ENCODE measurements around the gene HCCS. TPM values are rescaled to one million over a fixed set of nuclear protein-coding genes. Genes with fewer than 3 reads are reported as not detected.

Gene HCCS
- total RNA-seq, 1 experiment from 2014 or later: 28.0 TPM

- Mint-ChIP-seq H3K4me1 (peaks cover under 1% of the 10 kb centered on the region; the same call in 1 of the 2 replicates), H3K27ac (no peak overlapping the region), H3K9me3 (peaks cover 4% of the 10 kb centered on the region), H3K27me3 (ENCODE audit: low read depth) (no peaks in the 10 kb centered on the region), H3K36me3 (peaks cover 24% of the 10 kb centered on the region), H3K4me3 (no peak overlapping the region)
- ChIA-PET POLR2A (no interaction called here), CTCF (no interaction called here)
- ATAC-seq (no peak), DNase-seq (ENCODE audit: low spot score) (no peak)
- TF ChIP-seq ZNF423 (CRISPR knock-in tag; IDR thresholded peaks at IDR 0.05) (no peak), ZNF416 (CRISPR knock-in tag; IDR thresholded peaks at IDR 0.05) (no peak), FOXP1 (CRISPR knock-in tag; IDR thresholded peaks at IDR 0.05; ENCODE audit: borderline replicate concordance) (no peak), ZBTB21 (CRISPR knock-in tag; IDR thresholded peaks at IDR 0.05; ENCODE audit: borderline replicate concordance) (no peak), IRF1 (CRISPR knock-in tag; IDR thresholded peaks at IDR 0.05) (no peak), CREB1 (CRISPR knock-in tag; IDR thresholded peaks at IDR 0.05) (no peak), ZNF532 (CRISPR knock-in tag; IDR thresholded peaks at IDR 0.05; ENCODE audit: borderline replicate concordance) (no peak), MAX (CRISPR knock-in tag; IDR thresholded peaks at IDR 0.05) (no peak), HMGXB4 (CRISPR knock-in tag; IDR thresholded peaks at IDR 0.05) (no peak), ATF6 (CRISPR knock-in tag; IDR thresholded peaks at IDR 0.05) (no peak), FOXK1 (CRISPR knock-in tag; IDR thresholded peaks at IDR 0.05) (no peak), TP53 (CRISPR knock-in tag; IDR thresholded peaks at IDR 0.05) (no peak), PRDM15 (CRISPR knock-in tag; IDR thresholded peaks at IDR 0.05) (no peak), TEAD4 (CRISPR knock-in tag; IDR thresholded peaks at IDR 0.05) (no peak), NFATC4 (CRISPR knock-in tag; IDR thresholded peaks at IDR 0.05) (no peak), JAZF1 (CRISPR knock-in tag; IDR thresholded peaks at IDR 0.05) (no peak), PREB (CRISPR knock-in tag; IDR thresholded peaks at IDR 0.05; ENCODE audit: borderline replicate concordance) (no peak), ERG (CRISPR knock-in tag; IDR thresholded peaks at IDR 0.05) (no peak), E2F1 (CRISPR knock-in tag; IDR thresholded peaks at IDR 0.05) (no peak)
Measured at GRCh38 chrX:11124112-11124511, 13.0 kb downstream of the HCCS start.

All from WTC11 (cell line).